SU-DHL-6 (cell line): ENCODE measurements around the gene CAPN1.

Experiments
- H2AFZ ChIP-seq: fragments of 200-600 bp; sonication (generic); 2 replicates; pipeline ENCODE4 v1.6.1; 2014; ENCODE audit warnings: low read depth, mild to moderate bottlenecking, moderate library complexity, mixed read lengths, antibody characterized with exemption, low read length; ENCODE audit not compliant: severe bottlenecking
- H3F3A ChIP-seq: fragments of 200-600 bp; shearing (Covaris generic); 2 replicates; pipeline ENCODE4 v1.6.0; 2016; ENCODE audit warnings: antibody characterized with exemption, mild to moderate bottlenecking; ENCODE audit not compliant: insufficient read depth
- H3K27ac ChIP-seq: fragments of 200-600 bp; sonication (generic); 2 replicates; pipeline ENCODE4 v1.5.1; 2016; ENCODE audit warnings: low read depth, mild to moderate bottlenecking, low read length, moderate library complexity, mixed read lengths
- H3K27me3 ChIP-seq: fragments of 200-600 bp; sonication (generic), shearing (Covaris generic); 2 replicates; pipeline ENCODE4 v1.6.0; 2014; ENCODE audit warnings: mild to moderate bottlenecking, low read length
- H3K36me3 ChIP-seq: fragments of 200-600 bp; sonication (generic); 2 replicates; pipeline ENCODE4 v1.6.1; 2014; ENCODE audit warnings: mild to moderate bottlenecking, low read length, mixed read lengths
- H3K4me2 ChIP-seq: fragments of 300-600, 200-600 bp; shearing (Covaris generic), sonication (generic); 2 replicates; pipeline ENCODE4 v1.6.0; 2014; ENCODE audit warnings: low read length, low read depth, mild to moderate bottlenecking; ENCODE audit not compliant: poor library complexity, severe bottlenecking
- H3K4me3 ChIP-seq: fragments of 200-600 bp; sonication (generic); 2 replicates; pipeline ENCODE4 v1.5.1; 2014; ENCODE audit warnings: antibody characterized with exemption, low read length, mild to moderate bottlenecking, mixed read lengths; ENCODE audit not compliant: insufficient read depth, poor library complexity, severe bottlenecking
- H3K79me2 ChIP-seq: fragments of 200-600 bp; sonication (generic); 2 replicates; pipeline ENCODE4 v1.6.1; 2014; ENCODE audit warnings: mild to moderate bottlenecking, low read length, moderate library complexity; ENCODE audit not compliant: insufficient read depth
- H3K9ac ChIP-seq: fragments of 200-600 bp; sonication (generic); 2 replicates; pipeline ENCODE4 v1.7.0; 2014; ENCODE audit warnings: mild to moderate bottlenecking, low read length
- H3K9me2 ChIP-seq: fragments of 200-600 bp; sonication (generic); replicated peaks from 2 replicates; pipeline ENCODE4 v1.6.1; 2014; ENCODE audit warnings: low read length; ENCODE audit not compliant: insufficient read depth
- H3K9me3 ChIP-seq: fragments of 200-600 bp; sonication (generic); 2 replicates; pipeline ENCODE4 v1.6.1; 2014; ENCODE audit warnings: low read length, mixed read lengths; ENCODE audit not compliant: insufficient read depth
- H4K20me1 ChIP-seq: fragments of 200-600 bp; sonication (generic); 2 replicates; pipeline ENCODE4 v1.6.1; 2014; ENCODE audit warnings: low read depth, mild to moderate bottlenecking, antibody characterized with exemption, low read length, moderate library complexity, mixed read lengths
- EZH2phosphoT487 ChIP-seq: fragments of 200-600 bp; sonication (generic), shearing (Covaris generic); conservative IDR thresholded peaks from 2 replicates; pipeline ENCODE4 v1.6.1; 2018; ENCODE audit warnings: mild to moderate bottlenecking, antibody characterized with exemption, low read length, moderate library complexity, mixed read lengths
- TF ChIP-seq, protein P1 (sequence below): fragments of 200-600 bp; sonication (generic); IDR thresholded peaks from one replicate; pipeline ENCODE4 v1.5.1; 2017; ENCODE audit warnings: antibody characterized with exemption, mild to moderate bottlenecking, low read length, moderate library complexity; ENCODE audit not compliant: insufficient read depth, poor library complexity, severe bottlenecking

Gene CAPN1

DNA sequence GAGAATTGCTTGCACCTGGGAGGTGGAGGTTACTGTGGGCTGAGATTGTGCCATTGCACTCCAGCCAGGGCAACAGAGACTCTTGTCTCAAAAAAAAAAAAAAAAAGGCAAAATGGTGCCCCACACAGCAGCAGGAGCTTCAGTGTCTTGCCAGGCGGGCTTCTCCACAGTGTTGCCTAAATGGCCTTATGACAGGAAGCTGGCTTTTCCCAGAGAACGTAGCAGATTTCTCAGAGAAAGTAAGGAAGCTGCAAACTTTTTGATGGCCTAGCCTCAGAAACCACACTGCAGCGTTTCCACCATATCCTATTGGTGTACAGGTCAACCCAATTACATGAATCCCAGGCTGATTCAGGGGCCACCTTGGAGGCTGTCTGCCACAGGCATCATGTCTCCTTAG lies 24.4 kb upstream of the CAPN1 start:
- no peak for TF ChIP-seq EZH2phosphoT487
- TF ChIP-seq, protein P1, sequence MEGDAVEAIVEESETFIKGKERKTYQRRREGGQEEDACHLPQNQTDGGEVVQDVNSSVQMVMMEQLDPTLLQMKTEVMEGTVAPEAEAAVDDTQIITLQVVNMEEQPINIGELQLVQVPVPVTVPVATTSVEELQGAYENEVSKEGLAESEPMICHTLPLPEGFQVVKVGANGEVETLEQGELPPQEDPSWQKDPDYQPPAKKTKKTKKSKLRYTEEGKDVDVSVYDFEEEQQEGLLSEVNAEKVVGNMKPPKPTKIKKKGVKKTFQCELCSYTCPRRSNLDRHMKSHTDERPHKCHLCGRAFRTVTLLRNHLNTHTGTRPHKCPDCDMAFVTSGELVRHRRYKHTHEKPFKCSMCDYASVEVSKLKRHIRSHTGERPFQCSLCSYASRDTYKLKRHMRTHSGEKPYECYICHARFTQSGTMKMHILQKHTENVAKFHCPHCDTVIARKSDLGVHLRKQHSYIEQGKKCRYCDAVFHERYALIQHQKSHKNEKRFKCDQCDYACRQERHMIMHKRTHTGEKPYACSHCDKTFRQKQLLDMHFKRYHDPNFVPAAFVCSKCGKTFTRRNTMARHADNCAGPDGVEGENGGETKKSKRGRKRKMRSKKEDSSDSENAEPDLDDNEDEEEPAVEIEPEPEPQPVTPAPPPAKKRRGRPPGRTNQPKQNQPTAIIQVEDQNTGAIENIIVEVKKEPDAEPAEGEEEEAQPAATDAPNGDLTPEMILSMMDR, result no peak
- Histone ChIP-seq H3K4me2 (no peak overlapping the region), H3K9ac (no peak overlapping the region), H3K4me3 (no peak overlapping the region), H4K20me1 (no peaks in the 10 kb centered on the region), H2AFZ (no peak overlapping the region), H3F3A (no peaks in the 10 kb centered on the region), H3K79me2 (no peaks in the 10 kb centered on the region), H3K27me3 (no peaks in the 10 kb centered on the region), H3K9me2 (no peaks in the 10 kb centered on the region), H3K36me3 (no peaks in the 10 kb centered on the region), H3K9me3 (no peaks in the 10 kb centered on the region), H3K27ac (no peak overlapping the region)

DNA sequence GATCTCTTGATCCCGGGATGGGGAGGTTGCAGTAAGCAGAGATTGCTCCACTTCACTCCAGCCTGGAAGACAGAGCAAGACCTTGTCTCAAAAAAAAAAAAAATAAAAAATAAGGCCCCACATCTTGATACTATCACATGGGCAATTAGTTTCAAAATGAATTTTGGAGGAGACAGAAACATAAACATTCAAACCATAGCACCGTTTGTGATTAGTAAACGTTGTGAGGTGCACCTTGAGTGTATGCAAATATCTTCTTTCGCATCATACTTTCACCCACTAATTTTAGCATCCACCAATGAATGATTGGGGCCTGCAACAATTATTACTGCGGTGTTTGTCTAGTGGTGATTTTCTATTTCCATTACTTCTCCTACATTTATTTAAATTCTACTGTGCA lies 22.7 kb upstream of the CAPN1 start:
- peak overlapping the region; percentile 11 for H3K4me2 ChIP-seq

DNA sequence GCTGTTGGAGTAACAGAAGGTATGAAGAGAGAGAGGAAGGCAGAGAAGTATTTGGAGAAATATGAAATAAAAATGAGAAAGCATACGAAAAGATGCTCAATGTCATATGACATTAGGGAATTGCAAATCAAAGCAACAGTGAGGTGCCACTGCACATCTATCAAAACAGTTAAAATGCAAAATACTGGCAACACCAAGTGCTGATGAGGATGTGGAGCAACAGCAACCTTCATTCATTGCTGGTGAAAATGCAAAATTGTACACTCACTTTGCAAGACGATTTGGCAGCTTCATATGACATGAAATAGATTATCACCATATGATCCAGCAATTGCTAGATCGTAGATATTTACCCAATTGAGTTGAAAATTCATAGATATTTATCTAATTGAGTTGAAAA lies 21.1 kb upstream of the CAPN1 start:
- H3K79me2 ChIP-seq, result no peaks in the 10 kb centered on the region
- H2AFZ ChIP-seq, result no peak overlapping the region
- no peak for TF ChIP-seq EZH2phosphoT487
- TF ChIP-seq, protein P1, result no peak
- H3K4me2 ChIP-seq, result no peak overlapping the region
- H3K9me2 ChIP-seq, result no peaks in the 10 kb centered on the region
- H3K4me3 ChIP-seq, result no peak overlapping the region
- no peak overlapping the region for H3K27ac ChIP-seq
- no peaks in the 10 kb centered on the region for H3F3A ChIP-seq
- H3K36me3 ChIP-seq, result no peaks in the 10 kb centered on the region
- H3K9ac ChIP-seq, result no peak overlapping the region
- no peaks in the 10 kb centered on the region for H4K20me1 ChIP-seq
- no peaks in the 10 kb centered on the region for H3K9me3 ChIP-seq
- H3K27me3 ChIP-seq, result no peaks in the 10 kb centered on the region

More for the DNA sequence above, 22.7 kb upstream of the CAPN1 start:
- TF ChIP-seq EZH2phosphoT487, result no peak
- TF ChIP-seq, protein P1, result no peak
- Histone ChIP-seq H3K36me3 (no peaks in the 10 kb centered on the region), H3F3A (no peaks in the 10 kb centered on the region), H3K9me2 (no peaks in the 10 kb centered on the region), H4K20me1 (no peaks in the 10 kb centered on the region), H3K9ac (no peak overlapping the region), H3K9me3 (no peaks in the 10 kb centered on the region), H3K4me3 (no peak overlapping the region), H3K79me2 (no peaks in the 10 kb centered on the region), H2AFZ (peak overlapping the region; percentile 15), H3K27me3 (no peaks in the 10 kb centered on the region), H3K27ac (no peak overlapping the region)

DNA sequence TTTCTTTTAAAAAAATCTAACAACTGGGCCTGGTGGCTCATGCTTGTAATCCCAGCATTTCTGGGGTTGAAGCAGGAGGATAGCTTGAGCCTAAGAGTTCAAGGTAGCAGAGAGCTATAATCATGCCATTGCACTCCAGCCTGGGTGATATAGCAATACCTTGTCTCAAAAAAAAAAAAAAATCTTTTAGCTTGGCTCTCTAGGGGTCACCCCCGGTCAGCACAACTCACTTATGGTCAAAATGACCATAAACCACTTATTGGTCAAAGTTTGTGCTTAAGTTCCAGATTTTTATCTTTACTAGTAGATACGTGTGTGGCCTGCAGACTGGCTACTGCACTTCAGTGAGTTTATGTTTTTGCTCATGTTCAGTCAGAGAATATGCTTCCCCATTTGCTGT lies 18.0 kb upstream of the CAPN1 start:
- H3K27me3 ChIP-seq, result no peaks in the 10 kb centered on the region
- TF ChIP-seq EZH2phosphoT487, result no peak
- TF ChIP-seq, protein P1, result no peak
- H3K27ac ChIP-seq, result no peak overlapping the region
- no peaks in the 10 kb centered on the region for H3K36me3 ChIP-seq
- no peak overlapping the region for H2AFZ ChIP-seq
- no peak overlapping the region for H3K4me3 ChIP-seq
- H3K9me2 ChIP-seq, result no peaks in the 10 kb centered on the region
- no peak overlapping the region for H3K4me2 ChIP-seq
- H4K20me1 ChIP-seq, result no peaks in the 10 kb centered on the region
- H3K9me3 ChIP-seq, result no peaks in the 10 kb centered on the region
- no peaks in the 10 kb centered on the region for H3F3A ChIP-seq
- H3K9ac ChIP-seq, result no peak overlapping the region
- H3K79me2 ChIP-seq, result no peaks in the 10 kb centered on the region
